HG02852 (cell line): ENCODE results near the gene TRAPPC3.

Experiments
- ATAC-seq: cut with Tn5 transposase; IDR thresholded peaks from one replicate; pipeline ENCODE4 v1.9.1; 2021; ENCODE audit warnings: mild to moderate bottlenecking, moderate library complexity; ENCODE audit not compliant: unreplicated experiment

TRAPPC3 gene

GRCh38 chr1:36087233-36088123, 61.8 kb downstream of the TRAPPC3 start:
- no peak for ATAC-seq
